Fibroblast of lung (primary cell): ENCODE data around the gene PNMA3. TPM values are rescaled to one million over a fixed set of nuclear protein-coding genes. Genes with fewer than 3 reads are reported as not detected.

Experiments used
- DNase-seq, 2 donors: peaks; one replicate each; pipeline versions ENCODE4 v3.0.0 to v3.0.0-alpha.2; 2010; ENCODE audit warnings: low read depth in 2 of 2
- H2AFZ ChIP-seq: 2 replicates; pipeline ENCODE4 v1.5.1; 2012; ENCODE audit warnings: low read length, control low read depth, inconsistent platforms
- H3K27ac ChIP-seq: 2 replicates; pipeline ENCODE4 v1.5.1; 2011; ENCODE audit warnings: low read length, control low read depth; ENCODE audit not compliant: insufficient read depth
- H3K27me3 ChIP-seq: 2 replicates; pipeline ENCODE4 v1.5.1; 2011; ENCODE audit warnings: mild to moderate bottlenecking, low read length; ENCODE audit not compliant: control insufficient read depth, insufficient read depth
- H3K36me3 ChIP-seq: 2 replicates; pipeline ENCODE4 v1.5.1; 2011; ENCODE audit warnings: low read length; ENCODE audit not compliant: control insufficient read depth, insufficient read depth
- H3K4me1 ChIP-seq: 2 replicates; pipeline ENCODE4 v1.5.1; 2011; ENCODE audit warnings: low read length; ENCODE audit not compliant: control insufficient read depth, insufficient read depth; ENCODE audit errors: extremely low read depth
- H3K4me2 ChIP-seq: 2 replicates; pipeline ENCODE4 v1.5.1; 2011; ENCODE audit warnings: low read length, control low read depth; ENCODE audit not compliant: insufficient read depth; ENCODE audit errors: extremely low read depth
- H3K4me3 ChIP-seq, 4 experiments: fragments of 200-600 bp in 1 of 4; sonication (generic) in 1 of 4; replicated peaks in 1 of 4; 2 replicates each; pipeline ENCODE4 v1.5.1; 2011 to 2016; ENCODE audit warnings: low read length in 4 of 4, low read depth in 3 of 4, mild to moderate bottlenecking in 3 of 4, control low read depth in 2 of 4, inconsistent platforms in 1 of 4, mixed read lengths in 1 of 4; ENCODE audit not compliant: insufficient read depth in 1 of 4; ENCODE audit errors: control extremely low read depth in 1 of 4
- H3K79me2 ChIP-seq: 2 replicates; pipeline ENCODE4 v1.5.1; 2012; ENCODE audit warnings: mild to moderate bottlenecking, low read length, inconsistent platforms; ENCODE audit not compliant: control insufficient read depth, insufficient read depth
- H3K9ac ChIP-seq: 2 replicates; pipeline ENCODE4 v1.5.1; 2011; ENCODE audit warnings: mild to moderate bottlenecking, low read length, control low read depth; ENCODE audit not compliant: insufficient read depth
- H3K9me3 ChIP-seq: 2 replicates; pipeline ENCODE4 v1.5.1; 2012; ENCODE audit warnings: low read depth, low read length; ENCODE audit not compliant: control insufficient read depth, insufficient read depth
- H4K20me1 ChIP-seq: 2 replicates; pipeline ENCODE4 v1.5.1; 2011; ENCODE audit warnings: low read length; ENCODE audit not compliant: control insufficient read depth, insufficient read depth; ENCODE audit errors: extremely low read depth
- EZH2 ChIP-seq: IDR thresholded peaks from 2 replicates; pipeline ENCODE4 v1.5.1; 2012; ENCODE audit warnings: low read length, control low read depth, mild to moderate bottlenecking; ENCODE audit errors: missing control alignments
- polyA plus RNA-seq, 2 donors: library from polyadenylated mRNA; depleted of rRNA in 1 of 2; stranded (reverse) in 1 of 2; unstranded in 1 of 2; fragments of >200 nt; gene quantifications; 2 replicates each; pipeline ENCODE4 v1.2.1, GENCODE V29; 2011 to 2012; ENCODE audit warnings: missing spikeins in 1 of 2
- total RNA-seq: library from RNA; depleted of rRNA; stranded (reverse); fragments of >200 nt; gene quantifications from 2 replicates; pipeline ENCODE4 v1.2.1, GENCODE V29; 2014
- TF ChIP-seq, protein P1 (sequence below), 2 donors: IDR thresholded peaks in 1 of 2; conservative IDR thresholded peaks in 1 of 2; 1 replicate in 1 of 2; 2 replicates in 1 of 2; pipeline ENCODE4 v1.5.1; 2011 to 2012; ENCODE audit warnings: low read length in 2 of 2, control low read depth in 1 of 2, inconsistent platforms in 1 of 2, low read depth in 1 of 2, mild to moderate bottlenecking in 1 of 2

The PNMA3 gene
- total and polyA plus RNA-seq, 2 donors (not counting 1 experiment from before 2014, with no cell fraction given), result 0.03 to 0.33 TPM

DNA sequence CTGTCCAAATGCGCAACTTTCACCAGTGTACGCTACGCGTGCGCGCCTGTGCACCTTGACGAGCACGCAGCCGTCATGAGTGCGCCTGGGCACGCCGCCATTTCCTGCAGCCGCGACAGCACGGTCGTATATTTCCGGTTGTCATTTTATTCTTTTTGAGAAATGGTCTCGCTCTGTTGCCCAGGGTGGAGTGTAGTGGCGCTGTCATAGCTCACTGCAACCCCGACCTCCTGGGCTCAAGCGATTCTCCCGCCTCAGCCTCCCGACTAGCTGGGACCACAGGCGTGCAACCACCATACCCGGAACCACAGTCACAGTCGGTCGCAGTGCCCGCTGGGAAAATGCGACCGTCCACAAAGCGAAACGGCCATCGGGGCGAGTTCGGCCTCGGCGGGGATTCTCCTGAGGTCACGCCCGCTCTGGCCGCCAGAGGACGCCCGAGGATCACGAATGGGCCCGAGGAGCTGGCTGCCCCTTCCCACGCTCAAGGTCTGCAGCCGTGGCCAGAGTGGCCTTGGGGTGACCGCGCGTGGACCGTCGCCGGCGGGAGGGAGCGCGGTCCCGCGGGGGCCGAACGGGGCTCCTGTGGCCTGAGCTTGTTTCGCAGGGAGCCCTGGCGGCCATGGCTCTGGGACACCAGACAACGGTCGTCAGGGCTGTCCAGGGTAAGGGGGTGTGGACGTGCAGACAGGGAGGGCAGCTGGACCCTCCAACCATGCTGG lies 23.7 kb upstream of the PNMA3 start:
- H3K27ac ChIP-seq, result no peak overlapping the region
- no peaks in the 10 kb centered on the region for H3K9me3 ChIP-seq
- peak; percentile 24 to 33 for DNase-seq
- no peak for TF ChIP-seq EZH2
- TF ChIP-seq, protein P1, sequence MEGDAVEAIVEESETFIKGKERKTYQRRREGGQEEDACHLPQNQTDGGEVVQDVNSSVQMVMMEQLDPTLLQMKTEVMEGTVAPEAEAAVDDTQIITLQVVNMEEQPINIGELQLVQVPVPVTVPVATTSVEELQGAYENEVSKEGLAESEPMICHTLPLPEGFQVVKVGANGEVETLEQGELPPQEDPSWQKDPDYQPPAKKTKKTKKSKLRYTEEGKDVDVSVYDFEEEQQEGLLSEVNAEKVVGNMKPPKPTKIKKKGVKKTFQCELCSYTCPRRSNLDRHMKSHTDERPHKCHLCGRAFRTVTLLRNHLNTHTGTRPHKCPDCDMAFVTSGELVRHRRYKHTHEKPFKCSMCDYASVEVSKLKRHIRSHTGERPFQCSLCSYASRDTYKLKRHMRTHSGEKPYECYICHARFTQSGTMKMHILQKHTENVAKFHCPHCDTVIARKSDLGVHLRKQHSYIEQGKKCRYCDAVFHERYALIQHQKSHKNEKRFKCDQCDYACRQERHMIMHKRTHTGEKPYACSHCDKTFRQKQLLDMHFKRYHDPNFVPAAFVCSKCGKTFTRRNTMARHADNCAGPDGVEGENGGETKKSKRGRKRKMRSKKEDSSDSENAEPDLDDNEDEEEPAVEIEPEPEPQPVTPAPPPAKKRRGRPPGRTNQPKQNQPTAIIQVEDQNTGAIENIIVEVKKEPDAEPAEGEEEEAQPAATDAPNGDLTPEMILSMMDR (conservative IDR thresholded peaks at IDR 0.05 in 1 of 2, IDR thresholded peaks at IDR 0.05 in 1 of 2; ENCODE audit: low read depth in 1 of 2, low read length in 2 of 2), result peak; percentile 56 to 68
- H3K9ac ChIP-seq, result no peak overlapping the region
- H3K27me3 ChIP-seq, result no peaks in the 10 kb centered on the region
- H3K4me3 ChIP-seq, result peak overlapping the region in 2 of 4 experiments; percentile 10 to 39
- no peaks in the 10 kb centered on the region for H3K4me1 ChIP-seq
- H4K20me1 ChIP-seq, result no peaks in the 10 kb centered on the region
- H3K79me2 ChIP-seq, result no peaks in the 10 kb centered on the region
- no peaks in the 10 kb centered on the region for H3K36me3 ChIP-seq
- peak overlapping the region; percentile 3 for H2AFZ ChIP-seq
- H3K4me2 ChIP-seq, result peak overlapping the region; percentile 44

GRCh38 chrX:153049093-153049492 lies 7.2 kb upstream of the PNMA3 start:
- no peaks in the 10 kb centered on the region for H3K36me3 ChIP-seq
- H3K79me2 ChIP-seq, result no peaks in the 10 kb centered on the region
- no peak overlapping the region for H2AFZ ChIP-seq
- H3K4me1 ChIP-seq, result no peaks in the 10 kb centered on the region
- no peak overlapping the region for H3K4me2 ChIP-seq
- H3K27me3 ChIP-seq, result no peaks in the 10 kb centered on the region
- no peak overlapping the region for H3K9ac ChIP-seq
- no peaks in the 10 kb centered on the region for H3K9me3 ChIP-seq
- H3K27ac ChIP-seq, result no peak overlapping the region
- no peak for TF ChIP-seq EZH2
- TF ChIP-seq, protein P1 (conservative IDR thresholded peaks at IDR 0.05 in 1 of 2, IDR thresholded peaks at IDR 0.05 in 1 of 2; ENCODE audit: low read depth in 1 of 2, low read length in 2 of 2), result no peak
- DNase-seq, result no peak
- H4K20me1 ChIP-seq, result no peaks in the 10 kb centered on the region
- H3K4me3 ChIP-seq, result no peak overlapping the region

DNA sequence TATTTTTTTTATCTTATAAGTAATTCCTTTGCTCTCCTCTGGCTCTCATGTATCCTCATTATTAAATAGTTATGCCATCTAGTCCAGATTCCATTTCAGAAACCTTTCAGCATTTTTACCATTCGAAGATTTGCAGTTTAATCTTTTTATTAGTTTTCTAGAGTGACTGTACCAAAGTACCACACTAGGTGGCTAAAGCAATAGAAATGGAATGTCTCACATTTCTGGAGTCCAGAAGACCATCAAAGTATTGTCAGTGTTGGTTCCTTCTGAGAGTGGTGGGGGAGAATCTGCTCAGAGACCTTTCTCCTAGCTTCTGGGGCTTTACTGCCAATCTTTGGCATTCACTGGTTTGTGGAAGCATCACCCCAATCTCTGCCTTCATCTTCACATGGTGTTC lies 3.7 kb upstream of the PNMA3 start:
- Histone ChIP-seq H3K36me3 (no peaks in the 10 kb centered on the region), H3K27me3 (peaks cover 10% of the 10 kb centered on the region), H3K4me1 (no peaks in the 10 kb centered on the region), H3K4me3 (no peak overlapping the region), H4K20me1 (no peaks in the 10 kb centered on the region), H3K9ac (no peak overlapping the region), H3K79me2 (no peaks in the 10 kb centered on the region), H2AFZ (no peak overlapping the region), H3K27ac (no peak overlapping the region), H3K4me2 (no peak overlapping the region), H3K9me3 (no peaks in the 10 kb centered on the region)
- DNase-seq, result no peak
- no peak for TF ChIP-seq EZH2
- TF ChIP-seq, protein P1 (conservative IDR thresholded peaks at IDR 0.05 in 1 of 2, IDR thresholded peaks at IDR 0.05 in 1 of 2; ENCODE audit: low read depth in 1 of 2, low read length in 2 of 2), result peak in 1 of 2 donors; percentile 11
